ENCODE results near the gene PRMT7. TPM values are rescaled to one million over a fixed set of nuclear protein-coding genes. Genes with fewer than 3 reads are reported as not detected.

The PRMT7 gene
- total and polyA plus RNA-seq, 4 donors: 11.0 to 99.2 (median 31.6) TPM

GRCh38 chr16:68282064-68282452 is 28.8 kb upstream of the PRMT7 start:
- Histone ChIP-seq H3K9me3 (ENCODE audit: control insufficient read depth, low read length) (no peaks in the 10 kb centered on the region), H3K27me3 (ENCODE audit: control insufficient read depth in 1 of 2, insufficient read depth in 2 of 2, low read length in 1 of 2) (no peaks in the 10 kb centered on the region), H3K4me1 (ENCODE audit: control insufficient read depth in 1 of 2, insufficient read depth in 2 of 2, low read length in 2 of 2) (no peaks in the 10 kb centered on the region), H3K4me3 (ENCODE audit: low read length in 2 of 2) (no peak overlapping the region), H3K27ac (ENCODE audit: low read depth in 1 of 2, low read length in 2 of 2) (no peak overlapping the region), H3K36me3 (ENCODE audit: control insufficient read depth in 1 of 2, insufficient read depth in 2 of 2, low read length in 1 of 2) (peaks cover 3 to 4% of the 10 kb centered on the region in 2 donors)
- intact Hi-C loops (cut with DNase I): no loop called here
- ATAC-seq (ENCODE audit: low FRiP score): no peak
- DNase-seq: no peak
- WGBS, 2 donors: 75 to 85% methylated on average over 4 of the region's 4 CpGs

- no peak overlapping the region for H3K27ac ChIP-seq (ENCODE audit: low read depth in 1 of 2, low read length in 2 of 2)
- H3K36me3 ChIP-seq (ENCODE audit: control insufficient read depth in 1 of 2, insufficient read depth in 2 of 2, low read length in 1 of 2): peaks cover 3 to 4% of the 10 kb centered on the region in 2 donors
- intact Hi-C loops (cut with DNase I): no loop called here
- DNase-seq (no peak), ATAC-seq (ENCODE audit: low FRiP score) (no peak)
- no peaks in the 10 kb centered on the region for H3K9me3 ChIP-seq (ENCODE audit: control insufficient read depth, low read length)
- H3K4me3 ChIP-seq (ENCODE audit: low read length in 2 of 2): no peak overlapping the region
- no peaks in the 10 kb centered on the region for H3K27me3 ChIP-seq (ENCODE audit: control insufficient read depth in 1 of 2, insufficient read depth in 2 of 2, low read length in 1 of 2)
- H3K4me1 ChIP-seq (ENCODE audit: control insufficient read depth in 1 of 2, insufficient read depth in 2 of 2, low read length in 2 of 2): peaks cover 0 to 3% of the 10 kb centered on the region in 2 donors
- WGBS, 2 donors: 68 to 71% methylated on average over 5 of the region's 5 CpGs
Measured at GRCh38 chr16:68283346-68283745, 27.5 kb upstream of the PRMT7 start.

GRCh38 chr16:68283801-68284598 is 26.8 kb upstream of the PRMT7 start:
- no peaks in the 10 kb centered on the region for H3K27me3 ChIP-seq (ENCODE audit: control insufficient read depth in 1 of 2, insufficient read depth in 2 of 2, low read length in 1 of 2)
- ATAC-seq (ENCODE audit: low FRiP score): peak; percentile 53
- 58 to 64% methylated on average over 9 of the region's 9 CpGs for WGBS, 2 donors

DNA sequence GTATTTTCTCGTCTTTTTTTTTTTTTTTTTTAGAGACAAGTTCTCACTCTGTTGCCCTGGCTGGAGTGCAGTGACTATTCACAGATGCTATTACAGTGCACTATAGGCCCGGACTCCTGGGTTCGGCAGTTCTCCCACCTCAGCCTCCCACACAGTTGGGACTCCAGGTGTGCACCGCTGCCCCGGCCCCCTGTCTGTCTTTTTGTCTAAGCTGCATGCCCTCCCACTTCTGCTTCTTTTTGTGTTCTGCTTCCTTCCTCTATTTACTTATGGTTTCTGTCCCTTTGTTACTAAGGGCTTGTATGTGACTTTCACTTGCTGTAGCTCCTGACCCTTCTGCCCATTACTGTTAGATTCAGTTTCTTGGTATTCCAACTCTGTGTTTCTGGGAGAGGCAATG is 26.0 kb upstream of the PRMT7 start:
- intact Hi-C loops (cut with DNase I): no loop called here
- DNase-seq (no peak), ATAC-seq (ENCODE audit: low FRiP score) (no peak)
- Histone ChIP-seq H3K27me3 (ENCODE audit: control insufficient read depth in 1 of 2, insufficient read depth in 2 of 2, low read length in 1 of 2) (no peaks in the 10 kb centered on the region), H3K36me3 (ENCODE audit: control insufficient read depth in 1 of 2, insufficient read depth in 2 of 2, low read length in 1 of 2) (peaks cover 3 to 4% of the 10 kb centered on the region in 2 donors), H3K4me3 (ENCODE audit: low read length in 2 of 2) (no peak overlapping the region), H3K4me1 (ENCODE audit: control insufficient read depth in 1 of 2, insufficient read depth in 2 of 2, low read length in 2 of 2) (peaks cover 0 to 3% of the 10 kb centered on the region in 2 donors), H3K9me3 (ENCODE audit: control insufficient read depth, low read length) (no peaks in the 10 kb centered on the region), H3K27ac (ENCODE audit: low read depth in 1 of 2, low read length in 2 of 2) (no peak overlapping the region)
- WGBS, 2 donors: 82 to 91% methylated on average over 4 to 5 of the region's 5 CpGs

More at GRCh38 chr16:68283801-68284598, 26.8 kb upstream of the PRMT7 start:
- Histone ChIP-seq H3K9me3 (ENCODE audit: control insufficient read depth, low read length) (no peaks in the 10 kb centered on the region), H3K4me3 (ENCODE audit: low read length in 2 of 2) (no peak overlapping the region), H3K36me3 (ENCODE audit: control insufficient read depth in 1 of 2, insufficient read depth in 2 of 2, low read length in 1 of 2) (peaks cover 3 to 4% of the 10 kb centered on the region in 2 donors), H3K4me1 (ENCODE audit: control insufficient read depth in 1 of 2, insufficient read depth in 2 of 2, low read length in 2 of 2) (peaks cover 0 to 3% of the 10 kb centered on the region in 2 donors), H3K27ac (ENCODE audit: low read depth in 1 of 2, low read length in 2 of 2) (no peak overlapping the region)
- no peak for DNase-seq
- intact Hi-C loops (cut with DNase I): no loop called here

DNA sequence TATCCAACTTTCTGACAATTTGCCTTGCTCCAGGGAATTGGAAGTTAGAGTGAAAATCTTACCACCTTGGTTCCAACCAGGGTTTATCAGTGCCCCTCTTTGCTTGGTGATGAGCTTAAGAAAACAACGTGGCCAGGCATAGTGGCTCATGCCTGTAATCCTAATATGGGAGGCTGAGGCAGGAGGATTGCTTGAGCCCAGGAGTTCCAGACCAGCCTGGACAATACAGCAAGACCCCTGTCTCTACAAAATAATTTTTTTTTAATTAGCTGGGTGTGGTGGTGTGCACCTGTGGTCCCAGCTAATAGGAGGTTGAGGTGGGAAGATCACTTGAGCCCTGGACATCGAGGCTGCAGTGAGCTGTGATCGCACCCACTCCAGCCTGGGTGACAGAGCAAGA is 25.1 kb upstream of the PRMT7 start:
- no peaks in the 10 kb centered on the region for H3K9me3 ChIP-seq (ENCODE audit: control insufficient read depth, low read length)
- ATAC-seq (ENCODE audit: low FRiP score) (no peak), DNase-seq (no peak)
- no peak overlapping the region for H3K4me3 ChIP-seq (ENCODE audit: low read length in 2 of 2)
- WGBS, 2 donors: 90 to 95% methylated on average over 3 of the region's 3 CpGs
- H3K4me1 ChIP-seq (ENCODE audit: control insufficient read depth in 1 of 2, insufficient read depth in 2 of 2, low read length in 2 of 2): peaks cover 0 to 3% of the 10 kb centered on the region in 2 donors
- no peak overlapping the region for H3K27ac ChIP-seq (ENCODE audit: low read depth in 1 of 2, low read length in 2 of 2)
- intact Hi-C loops (cut with DNase I): no loop called here
- peaks cover 3 to 6% of the 10 kb centered on the region in 2 donors for H3K36me3 ChIP-seq (ENCODE audit: control insufficient read depth in 1 of 2, insufficient read depth in 2 of 2, low read length in 1 of 2)
- no peaks in the 10 kb centered on the region for H3K27me3 ChIP-seq (ENCODE audit: control insufficient read depth in 1 of 2, insufficient read depth in 2 of 2, low read length in 1 of 2)

- Histone ChIP-seq H3K9me3 (ENCODE audit: control insufficient read depth, low read length) (no peaks in the 10 kb centered on the region), H3K27me3 (ENCODE audit: control insufficient read depth in 1 of 2, insufficient read depth in 2 of 2, low read length in 1 of 2) (no peaks in the 10 kb centered on the region), H3K36me3 (ENCODE audit: control insufficient read depth in 1 of 2, insufficient read depth in 2 of 2, low read length in 1 of 2) (peaks cover 3 to 8% of the 10 kb centered on the region in 2 donors), H3K27ac (ENCODE audit: low read depth in 1 of 2, low read length in 2 of 2) (no peak overlapping the region), H3K4me3 (ENCODE audit: low read length in 2 of 2) (no peak overlapping the region), H3K4me1 (ENCODE audit: control insufficient read depth in 1 of 2, insufficient read depth in 2 of 2, low read length in 2 of 2) (peaks cover 0 to 3% of the 10 kb centered on the region in 2 donors)
- ATAC-seq (ENCODE audit: low FRiP score) (no peak), DNase-seq (no peak)
- 85% methylated on average over 12 of the region's 12 CpGs for WGBS, 2 donors
- intact Hi-C loops (cut with DNase I): no loop called here
Measured at GRCh38 chr16:68286153-68287074, 24.4 kb upstream of the PRMT7 start.

- DNase-seq (peak; percentile 90 to 91), ATAC-seq (ENCODE audit: low FRiP score) (peak; percentile 88)
- intact Hi-C loops (cut with DNase I): no loop called here
- Histone ChIP-seq H3K27ac (ENCODE audit: low read depth in 1 of 2, low read length in 2 of 2) (peak overlapping the region in 1 of 2 donors; percentile 87), H3K36me3 (ENCODE audit: control insufficient read depth in 1 of 2, insufficient read depth in 2 of 2, low read length in 1 of 2) (peaks cover 4 to 8% of the 10 kb centered on the region in 2 donors), H3K27me3 (ENCODE audit: control insufficient read depth in 1 of 2, insufficient read depth in 2 of 2, low read length in 1 of 2) (no peaks in the 10 kb centered on the region), H3K4me3 (ENCODE audit: low read length in 2 of 2) (no peak overlapping the region), H3K9me3 (ENCODE audit: control insufficient read depth, low read length) (no peaks in the 10 kb centered on the region), H3K4me1 (ENCODE audit: control insufficient read depth in 1 of 2, insufficient read depth in 2 of 2, low read length in 2 of 2) (peaks cover 0 to 3% of the 10 kb centered on the region in 2 donors)
- 76 to 86% methylated on average over 11 of the region's 11 CpGs for WGBS, 2 donors
Measured at GRCh38 chr16:68287276-68288251, 23.3 kb upstream of the PRMT7 start.

- Histone ChIP-seq H3K4me1 (ENCODE audit: control insufficient read depth in 1 of 2, insufficient read depth in 2 of 2, low read length in 2 of 2) (peaks cover 0 to 3% of the 10 kb centered on the region in 2 donors), H3K9me3 (ENCODE audit: control insufficient read depth, low read length) (no peaks in the 10 kb centered on the region), H3K36me3 (ENCODE audit: control insufficient read depth in 1 of 2, insufficient read depth in 2 of 2, low read length in 1 of 2) (peaks cover 3% of the 10 kb centered on the region in 2 donors), H3K27me3 (ENCODE audit: control insufficient read depth in 1 of 2, insufficient read depth in 2 of 2, low read length in 1 of 2) (no peaks in the 10 kb centered on the region), H3K4me3 (ENCODE audit: low read length in 2 of 2) (no peak overlapping the region), H3K27ac (ENCODE audit: low read depth in 1 of 2, low read length in 2 of 2) (peak overlapping the region; percentile 64 to 86)
- 76 to 92% methylated on average over 1 of the region's 1 CpG for WGBS, 2 donors
- intact Hi-C loops (cut with DNase I): no loop called here
- ATAC-seq (ENCODE audit: low FRiP score) (peak; percentile 51), DNase-seq (no peak)
Measured at GRCh38 chr16:68288252-68288650, 22.6 kb upstream of the PRMT7 start.
